Measurements from ENCODE around the gene GCH1.

Gene GCH1

GRCh38 chr14:54845641-54846040, 57.0 kb downstream of the GCH1 start:
- no peak overlapping the region for H3K4me3 ChIP-seq (ENCODE audit: low read length)
- no peaks in the 10 kb centered on the region for H3K36me3 ChIP-seq (ENCODE audit: control insufficient read depth, insufficient read depth, low read length)
- no peaks in the 10 kb centered on the region for H3K27me3 ChIP-seq (ENCODE audit: control insufficient read depth, insufficient read depth, low read length)
- no peak overlapping the region for H3K27ac ChIP-seq (ENCODE audit: low read depth, low read length)
- no peak overlapping the region for H3K9ac ChIP-seq (ENCODE audit: low read length)
- H3K4me1 ChIP-seq (ENCODE audit: control insufficient read depth, insufficient read depth, low read length) = no peaks in the 10 kb centered on the region

DNA sequence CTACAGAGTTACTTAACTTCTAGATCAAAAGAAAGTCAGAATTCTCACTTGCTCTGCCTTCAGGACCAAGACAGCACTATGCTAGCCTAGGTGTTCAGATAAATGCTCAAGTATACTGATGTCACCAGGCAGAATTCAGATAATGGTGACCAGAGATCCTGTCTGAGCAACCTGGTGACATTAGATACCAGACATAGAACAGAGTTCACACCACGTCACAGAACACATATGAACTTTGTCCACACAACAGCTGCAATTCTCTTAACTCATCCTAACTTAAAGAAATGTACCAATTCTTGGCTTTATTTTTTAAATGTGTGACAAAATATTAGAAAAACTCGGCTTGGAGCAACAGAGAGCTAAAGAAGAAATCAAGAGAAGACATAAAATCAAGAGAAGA, 58.1 kb downstream of the GCH1 start:
- H3K4me3 ChIP-seq (ENCODE audit: low read length) = no peak overlapping the region
- no peaks in the 10 kb centered on the region for H3K27me3 ChIP-seq (ENCODE audit: control insufficient read depth, insufficient read depth, low read length)
- H3K27ac ChIP-seq (ENCODE audit: low read depth, low read length) = no peak overlapping the region
- no peak overlapping the region for H3K9ac ChIP-seq (ENCODE audit: low read length)
- no peaks in the 10 kb centered on the region for H3K4me1 ChIP-seq (ENCODE audit: control insufficient read depth, insufficient read depth, low read length)
- no peaks in the 10 kb centered on the region for H3K36me3 ChIP-seq (ENCODE audit: control insufficient read depth, insufficient read depth, low read length)

DNA sequence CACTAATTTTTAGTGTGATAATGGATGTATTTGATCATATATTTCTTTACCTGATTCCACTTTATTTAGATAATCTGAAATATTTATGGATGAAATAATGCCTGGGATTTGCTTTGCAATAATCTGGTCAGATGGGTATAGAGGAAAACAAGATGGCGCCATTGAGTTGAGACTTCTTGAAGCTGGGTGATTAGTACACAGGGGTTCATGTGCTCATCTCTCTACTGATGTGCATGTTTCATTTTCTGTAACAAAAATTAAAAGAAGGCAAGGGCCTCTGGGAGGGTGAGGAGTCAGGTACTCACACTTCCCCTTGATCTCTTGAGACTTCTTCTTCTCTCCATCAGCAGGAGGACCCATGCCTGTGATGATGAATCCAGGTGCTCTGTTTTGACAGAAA, 61.8 kb downstream of the GCH1 start:
- Histone ChIP-seq H3K36me3 (ENCODE audit: control insufficient read depth, insufficient read depth, low read length) (no peaks in the 10 kb centered on the region), H3K27ac (ENCODE audit: low read depth, low read length) (no peak overlapping the region), H3K9ac (ENCODE audit: low read length) (no peak overlapping the region), H3K4me3 (ENCODE audit: low read length) (no peak overlapping the region), H3K4me1 (ENCODE audit: control insufficient read depth, insufficient read depth, low read length) (no peaks in the 10 kb centered on the region), H3K27me3 (ENCODE audit: control insufficient read depth, insufficient read depth, low read length) (no peaks in the 10 kb centered on the region)

GRCh38 chr14:54840336-54840735, 62.3 kb downstream of the GCH1 start:
- Histone ChIP-seq H3K27ac (ENCODE audit: low read depth, low read length) (no peak overlapping the region), H3K4me1 (ENCODE audit: control insufficient read depth, insufficient read depth, low read length) (no peaks in the 10 kb centered on the region), H3K36me3 (ENCODE audit: control insufficient read depth, insufficient read depth, low read length) (no peaks in the 10 kb centered on the region), H3K27me3 (ENCODE audit: control insufficient read depth, insufficient read depth, low read length) (no peaks in the 10 kb centered on the region), H3K9ac (ENCODE audit: low read length) (no peak overlapping the region), H3K4me3 (ENCODE audit: low read length) (no peak overlapping the region)

GRCh38 chr14:54839701-54840119, 62.9 kb downstream of the GCH1 start:
- Histone ChIP-seq H3K36me3 (ENCODE audit: control insufficient read depth, insufficient read depth, low read length) (no peaks in the 10 kb centered on the region), H3K4me3 (ENCODE audit: low read length) (no peak overlapping the region), H3K27me3 (ENCODE audit: control insufficient read depth, insufficient read depth, low read length) (no peaks in the 10 kb centered on the region), H3K4me1 (ENCODE audit: control insufficient read depth, insufficient read depth, low read length) (no peaks in the 10 kb centered on the region), H3K9ac (ENCODE audit: low read length) (no peak overlapping the region), H3K27ac (ENCODE audit: low read depth, low read length) (no peak overlapping the region)

GRCh38 chr14:54838931-54839512, 63.6 kb downstream of the GCH1 start:
- no peak overlapping the region for H3K4me3 ChIP-seq (ENCODE audit: low read length)
- no peak overlapping the region for H3K27ac ChIP-seq (ENCODE audit: low read depth, low read length)
- no peaks in the 10 kb centered on the region for H3K27me3 ChIP-seq (ENCODE audit: control insufficient read depth, insufficient read depth, low read length)
- H3K9ac ChIP-seq (ENCODE audit: low read length) = no peak overlapping the region
- H3K36me3 ChIP-seq (ENCODE audit: control insufficient read depth, insufficient read depth, low read length) = no peaks in the 10 kb centered on the region
- H3K4me1 ChIP-seq (ENCODE audit: control insufficient read depth, insufficient read depth, low read length) = no peaks in the 10 kb centered on the region

GRCh38 chr14:54837508-54838149, 65.0 kb downstream of the GCH1 start:
- no peak overlapping the region for H3K9ac ChIP-seq (ENCODE audit: low read length)
- no peak overlapping the region for H3K27ac ChIP-seq (ENCODE audit: low read depth, low read length)
- H3K27me3 ChIP-seq (ENCODE audit: control insufficient read depth, insufficient read depth, low read length) = no peaks in the 10 kb centered on the region
- H3K36me3 ChIP-seq (ENCODE audit: control insufficient read depth, insufficient read depth, low read length) = no peaks in the 10 kb centered on the region
- no peaks in the 10 kb centered on the region for H3K4me1 ChIP-seq (ENCODE audit: control insufficient read depth, insufficient read depth, low read length)
- H3K4me3 ChIP-seq (ENCODE audit: low read length) = no peak overlapping the region

DNA sequence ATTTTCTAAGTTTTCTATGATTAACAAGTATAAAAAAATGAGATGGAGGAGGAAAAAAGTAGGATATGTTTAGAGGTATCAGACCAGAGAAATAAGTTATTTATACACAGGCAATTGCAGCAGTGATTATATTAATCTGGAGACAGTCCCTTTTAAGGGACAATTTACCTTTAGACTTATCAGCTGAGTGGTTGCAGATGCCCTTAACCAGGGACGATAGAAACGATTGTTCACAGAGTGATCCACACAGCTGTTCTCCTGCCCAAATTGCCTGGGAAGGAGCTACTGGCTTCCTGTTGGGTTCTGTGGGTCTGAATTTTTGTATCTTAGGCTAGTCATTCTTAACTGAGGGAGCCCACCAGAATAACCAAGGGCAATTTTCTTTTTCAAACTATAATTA, 66.4 kb downstream of the GCH1 start:
- no peak overlapping the region for H3K4me3 ChIP-seq (ENCODE audit: low read length)
- no peak overlapping the region for H3K9ac ChIP-seq (ENCODE audit: low read length)
- H3K4me1 ChIP-seq (ENCODE audit: control insufficient read depth, insufficient read depth, low read length) = no peaks in the 10 kb centered on the region

DNA sequence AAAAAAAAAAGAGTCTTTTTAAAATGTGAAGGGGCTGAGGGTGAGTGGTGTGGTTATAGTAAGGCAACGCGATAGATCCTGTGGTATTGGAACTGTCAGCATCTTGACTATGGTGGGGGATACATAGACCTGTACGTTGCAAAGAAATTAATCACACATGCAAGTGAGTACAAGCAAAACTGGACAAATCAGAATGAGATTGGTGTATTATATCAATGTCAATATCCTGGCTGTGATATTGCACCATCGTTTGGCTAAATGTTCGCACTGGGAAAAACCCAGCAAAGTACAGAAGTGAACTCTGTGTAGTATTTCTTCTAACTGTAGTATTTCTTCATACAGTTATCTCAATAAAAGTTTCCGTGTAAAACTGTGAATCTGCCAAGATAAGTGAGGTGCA, 67.9 kb downstream of the GCH1 start:
- H3K27ac ChIP-seq (ENCODE audit: low read depth, low read length) = no peak overlapping the region
- H3K4me1 ChIP-seq (ENCODE audit: control insufficient read depth, insufficient read depth, low read length) = no peaks in the 10 kb centered on the region
- H3K4me3 ChIP-seq (ENCODE audit: low read length) = no peak overlapping the region
- H3K9ac ChIP-seq (ENCODE audit: low read length) = no peak overlapping the region
- H3K27me3 ChIP-seq (ENCODE audit: control insufficient read depth, insufficient read depth, low read length) = no peaks in the 10 kb centered on the region
- no peaks in the 10 kb centered on the region for H3K36me3 ChIP-seq (ENCODE audit: control insufficient read depth, insufficient read depth, low read length)

More for the DNA sequence above, 66.4 kb downstream of the GCH1 start:
- H3K36me3 ChIP-seq (ENCODE audit: control insufficient read depth, insufficient read depth, low read length) = no peaks in the 10 kb centered on the region
- no peak overlapping the region for H3K27ac ChIP-seq (ENCODE audit: low read depth, low read length)
- H3K27me3 ChIP-seq (ENCODE audit: control insufficient read depth, insufficient read depth, low read length) = no peaks in the 10 kb centered on the region

- H3K36me3 ChIP-seq (ENCODE audit: control insufficient read depth, insufficient read depth, low read length) = no peaks in the 10 kb centered on the region
- H3K4me3 ChIP-seq (ENCODE audit: low read length) = no peak overlapping the region
- H3K4me1 ChIP-seq (ENCODE audit: control insufficient read depth, insufficient read depth, low read length) = no peaks in the 10 kb centered on the region
- H3K27ac ChIP-seq (ENCODE audit: low read depth, low read length) = no peak overlapping the region
- no peaks in the 10 kb centered on the region for H3K27me3 ChIP-seq (ENCODE audit: control insufficient read depth, insufficient read depth, low read length)
- H3K9ac ChIP-seq (ENCODE audit: low read length) = no peak overlapping the region
Observed at GRCh38 chr14:54834081-54834480, 68.5 kb downstream of the GCH1 start.

- H3K4me3 ChIP-seq (ENCODE audit: low read length) = no peak overlapping the region
- no peaks in the 10 kb centered on the region for H3K4me1 ChIP-seq (ENCODE audit: control insufficient read depth, insufficient read depth, low read length)
- no peak overlapping the region for H3K27ac ChIP-seq (ENCODE audit: low read depth, low read length)
- no peaks in the 10 kb centered on the region for H3K36me3 ChIP-seq (ENCODE audit: control insufficient read depth, insufficient read depth, low read length)
- H3K9ac ChIP-seq (ENCODE audit: low read length) = no peak overlapping the region
- no peaks in the 10 kb centered on the region for H3K27me3 ChIP-seq (ENCODE audit: control insufficient read depth, insufficient read depth, low read length)
Observed at GRCh38 chr14:54830650-54831049, 72.0 kb downstream of the GCH1 start.

DNA sequence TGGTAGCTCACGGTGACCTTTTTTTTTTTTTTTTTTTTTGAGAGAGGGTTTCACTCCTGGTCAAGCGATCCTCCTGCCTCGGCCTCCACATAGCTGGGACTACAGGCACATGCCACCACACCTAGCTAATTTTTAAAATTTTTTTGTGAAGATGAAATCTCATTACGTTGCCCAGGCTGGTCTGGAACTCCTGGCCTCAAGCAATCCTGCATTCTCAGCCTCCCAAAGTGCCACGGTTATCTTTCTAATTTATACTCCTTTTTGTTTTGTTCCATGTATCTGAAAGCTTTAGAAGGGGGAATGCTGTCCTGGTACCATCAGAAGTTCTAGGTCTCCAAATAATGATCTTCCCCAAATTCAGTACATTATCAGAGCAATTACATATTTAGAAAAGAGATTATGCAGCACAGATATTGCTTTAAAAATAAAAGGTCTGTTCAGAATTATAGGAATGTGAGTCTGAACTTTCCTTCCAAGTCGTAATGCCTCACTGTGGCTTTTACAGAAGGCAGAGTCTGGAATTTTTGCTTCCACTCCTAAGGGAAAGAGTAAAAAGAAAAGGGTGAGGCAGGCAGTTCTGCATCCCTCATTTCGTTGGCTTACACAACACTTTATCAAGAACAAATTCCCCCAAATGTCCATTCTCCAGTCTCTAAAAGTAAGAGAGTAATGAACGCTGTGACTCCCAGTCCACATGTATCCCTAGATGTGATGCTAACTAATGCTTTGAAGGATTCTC, 73.0 kb downstream of the GCH1 start:
- Histone ChIP-seq H3K4me3 (ENCODE audit: low read length) (no peak overlapping the region), H3K36me3 (ENCODE audit: control insufficient read depth, insufficient read depth, low read length) (no peaks in the 10 kb centered on the region), H3K9ac (ENCODE audit: low read length) (no peak overlapping the region), H3K27me3 (ENCODE audit: control insufficient read depth, insufficient read depth, low read length) (no peaks in the 10 kb centered on the region), H3K4me1 (ENCODE audit: control insufficient read depth, insufficient read depth, low read length) (no peaks in the 10 kb centered on the region), H3K27ac (ENCODE audit: low read depth, low read length) (no peak overlapping the region)

DNA sequence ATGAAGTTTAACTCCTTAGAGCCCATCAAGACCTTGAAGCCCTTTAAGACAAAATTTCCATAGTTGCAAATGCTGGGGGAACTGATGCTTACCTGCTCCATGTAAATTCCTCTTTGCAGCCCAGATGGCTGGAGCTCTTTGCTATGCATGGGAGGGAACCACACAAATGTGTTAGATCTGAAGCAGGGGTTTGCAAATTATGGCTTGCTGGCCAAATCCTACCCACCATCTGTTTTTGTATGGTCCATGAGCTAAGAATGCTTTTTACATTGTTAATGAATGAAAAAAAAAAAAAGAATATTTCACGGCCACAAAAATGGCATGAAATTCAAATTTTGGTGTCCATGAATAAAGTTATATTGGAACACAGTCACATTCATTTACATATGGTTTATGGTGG, 74.6 kb downstream of the GCH1 start:
- Histone ChIP-seq H3K27ac (ENCODE audit: low read depth, low read length) (no peak overlapping the region), H3K9ac (ENCODE audit: low read length) (no peak overlapping the region), H3K27me3 (ENCODE audit: control insufficient read depth, insufficient read depth, low read length) (no peaks in the 10 kb centered on the region), H3K4me1 (ENCODE audit: control insufficient read depth, insufficient read depth, low read length) (no peaks in the 10 kb centered on the region), H3K36me3 (ENCODE audit: control insufficient read depth, insufficient read depth, low read length) (no peaks in the 10 kb centered on the region), H3K4me3 (ENCODE audit: low read length) (no peak overlapping the region)
